IPS-20b (cell line): Measurements from ENCODE around the gene OR4K5.
"Not testable (repeated sequence)": the region's sequence is repeated elsewhere in the genome, so short reads cannot be mapped to it uniquely, and the experiment has no call there.

ENCODE experiments used
- H3K27ac ChIP-seq: one replicate; pipeline ENCODE4 v1.5.1; 2013; ENCODE audit warnings: low read length
- H3K27me3 ChIP-seq: 2 replicates; pipeline ENCODE4 v1.6.1; 2013; ENCODE audit warnings: mild to moderate bottlenecking, low read length, inconsistent platforms; ENCODE audit not compliant: insufficient read depth
- H3K36me3 ChIP-seq: 2 replicates; pipeline ENCODE4 v1.6.1; 2013; ENCODE audit warnings: low read depth, mild to moderate bottlenecking, inconsistent platforms, low read length, moderate library complexity; ENCODE audit not compliant: insufficient read depth
- H3K4me1 ChIP-seq: 2 replicates; pipeline ENCODE4 v1.6.1; 2013; ENCODE audit warnings: mild to moderate bottlenecking, control low read depth, inconsistent platforms, low read length, moderate library complexity; ENCODE audit not compliant: insufficient read depth
- H3K4me3 ChIP-seq: 2 replicates; pipeline ENCODE4 v1.5.1; 2013; ENCODE audit warnings: mild to moderate bottlenecking, low read length, inconsistent platforms
- H3K9ac ChIP-seq: 2 replicates; pipeline ENCODE4 v1.6.1; 2013; ENCODE audit warnings: low read depth, mild to moderate bottlenecking, inconsistent platforms, low read length, moderate library complexity
- H3K9me3 ChIP-seq: 2 replicates; pipeline ENCODE4 v1.6.1; 2013; ENCODE audit warnings: mild to moderate bottlenecking, low read depth, low read length, inconsistent platforms; ENCODE audit not compliant: insufficient read depth

The OR4K5 gene

DNA sequence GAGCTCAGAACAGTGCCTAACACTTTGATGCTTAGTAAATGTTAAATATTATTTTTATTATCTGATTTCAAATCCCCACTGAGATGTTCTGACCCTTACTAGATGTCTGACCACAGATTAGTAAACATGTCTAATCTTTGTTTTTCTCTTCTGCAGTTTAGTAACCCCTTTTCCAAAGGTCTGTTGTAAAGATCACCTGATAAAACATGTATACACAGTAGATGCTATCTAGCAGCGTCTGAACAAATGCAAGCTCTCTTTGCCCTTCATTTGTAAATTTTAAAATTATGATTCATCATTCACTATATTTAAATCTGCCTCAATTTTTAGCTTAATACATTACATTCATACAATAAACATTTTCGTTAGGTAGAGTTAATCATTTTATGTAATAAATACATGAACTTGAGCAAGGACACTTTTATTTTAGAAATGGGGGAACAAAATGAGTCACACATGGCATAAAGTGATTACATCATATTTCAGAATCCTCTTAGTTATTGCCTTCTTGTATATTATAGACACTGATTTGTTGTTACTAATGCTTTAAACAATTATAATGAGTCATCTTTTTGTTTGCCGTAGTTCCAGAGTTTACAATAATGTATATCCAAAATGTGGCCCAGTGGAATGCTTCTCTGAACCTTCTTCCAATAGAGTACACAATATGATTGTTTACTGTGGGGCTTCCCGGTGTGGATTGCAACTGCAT is 1.7 kb upstream of the OR4K5 start:
- Histone ChIP-seq H3K9ac (no peak overlapping the region), H3K27ac (no peak overlapping the region), H3K4me1 (no peaks in the 10 kb centered on the region), H3K27me3 (no peaks in the 10 kb centered on the region), H3K4me3 (no peak overlapping the region), H3K36me3 (no peaks in the 10 kb centered on the region), H3K9me3 (peaks cover 89% of the 10 kb centered on the region)

DNA sequence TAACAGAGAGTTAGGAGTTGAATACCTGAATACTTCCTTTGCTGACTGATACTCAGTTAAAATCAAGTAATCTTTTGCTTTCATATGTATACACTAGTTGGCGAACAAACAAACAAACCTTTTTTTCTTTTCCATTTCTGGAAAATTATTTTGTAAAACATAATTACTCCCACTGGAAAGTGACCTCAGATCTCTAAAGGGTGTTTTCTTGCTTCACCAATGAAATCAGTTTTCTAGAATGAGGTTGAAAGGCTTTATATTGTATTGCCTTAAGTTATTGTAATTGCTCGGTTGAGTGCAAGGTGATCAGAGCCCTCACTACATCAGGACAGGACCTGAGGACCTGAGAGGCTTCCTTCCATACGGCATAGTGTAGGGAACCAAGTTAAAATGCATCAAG is 10.2 kb downstream of the OR4K5 start, which contains the start of gene OR4K1:
TSS of gene OR4K1 (plus strand) at position 301 of the 400 bp plus-strand sequence. CDS start 4,750 bp downstream, outside the sequence.
- H3K4me3 ChIP-seq: no peak within 1 kb of the TSS; the same call in 1 of the 2 replicates
- no peaks in the 10 kb centered on the region for H3K27me3 ChIP-seq
- no peak within 1 kb of the TSS for H3K27ac ChIP-seq
- H3K36me3 ChIP-seq: no peaks in the 10 kb centered on the region
- H3K4me1 ChIP-seq: no peaks in the 10 kb centered on the region
- no peak within 1 kb of the TSS for H3K9ac ChIP-seq
- H3K9me3 ChIP-seq: peaks cover 82% of the 10 kb centered on the region

DNA sequence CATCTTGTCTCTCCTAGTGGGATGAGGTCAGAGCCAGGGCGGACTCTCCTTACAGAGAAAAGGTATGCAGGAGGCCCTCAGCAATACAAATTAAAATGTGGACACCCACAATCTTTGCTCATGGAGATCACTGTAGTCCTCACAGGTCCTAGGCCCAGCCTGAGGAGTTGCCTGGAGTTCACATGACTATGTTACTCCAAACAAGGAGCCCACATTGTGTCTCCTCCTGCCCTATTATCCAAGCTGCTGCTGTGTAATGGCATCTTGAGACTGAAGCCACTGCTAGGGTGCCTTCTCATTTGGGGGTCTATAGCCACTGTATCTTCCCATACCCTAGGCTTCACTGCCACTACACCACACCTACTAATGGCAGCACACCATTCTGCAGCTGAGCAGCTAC is 21.3 kb downstream of the OR4K5 start:
- Histone ChIP-seq H3K36me3 (no peaks in the 10 kb centered on the region), H3K9ac (no peak overlapping the region), H3K4me1 (no peaks in the 10 kb centered on the region), H3K27me3 (no peaks in the 10 kb centered on the region), H3K27ac (no peak overlapping the region), H3K4me3 (no peak overlapping the region), H3K9me3 (peaks cover 90% of the 10 kb centered on the region)

DNA sequence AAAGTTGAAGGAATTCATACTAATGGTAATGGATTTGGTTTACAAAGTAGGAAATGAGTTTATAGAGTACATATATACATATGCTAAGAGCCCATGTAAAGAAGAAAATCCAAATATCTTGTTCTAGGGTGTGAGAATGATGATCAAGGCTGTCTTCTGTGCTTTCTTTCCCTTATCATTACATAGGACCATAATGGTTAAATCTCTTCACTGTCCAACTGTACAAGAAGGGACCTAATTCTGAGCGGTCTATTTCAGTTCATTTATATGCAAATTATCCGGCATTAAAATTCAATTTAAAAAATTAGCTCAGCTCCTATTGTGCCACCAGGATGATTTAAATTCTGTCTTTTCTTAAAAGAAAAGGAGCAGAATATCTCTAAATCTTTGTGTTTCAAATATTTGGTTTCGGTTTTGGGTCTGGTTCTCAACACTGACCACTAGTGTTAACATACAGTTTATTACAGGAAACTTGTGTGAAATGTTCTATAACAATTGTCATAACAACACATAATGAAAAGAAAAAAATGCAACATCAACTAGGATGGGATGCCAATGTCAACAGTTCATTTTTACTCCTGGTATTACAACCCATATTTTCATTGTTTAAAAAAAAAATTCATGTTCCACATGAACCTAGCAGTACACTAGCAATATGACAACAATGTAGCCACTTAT is 27.1 kb downstream of the OR4K5 start:
- Histone ChIP-seq H3K27ac (no peak overlapping the region), H3K9me3 (peaks cover 95% of the 10 kb centered on the region), H3K36me3 (no peaks in the 10 kb centered on the region), H3K4me1 (no peaks in the 10 kb centered on the region), H3K27me3 (no peaks in the 10 kb centered on the region), H3K4me3 (no peak overlapping the region), H3K9ac (no peak overlapping the region)

DNA sequence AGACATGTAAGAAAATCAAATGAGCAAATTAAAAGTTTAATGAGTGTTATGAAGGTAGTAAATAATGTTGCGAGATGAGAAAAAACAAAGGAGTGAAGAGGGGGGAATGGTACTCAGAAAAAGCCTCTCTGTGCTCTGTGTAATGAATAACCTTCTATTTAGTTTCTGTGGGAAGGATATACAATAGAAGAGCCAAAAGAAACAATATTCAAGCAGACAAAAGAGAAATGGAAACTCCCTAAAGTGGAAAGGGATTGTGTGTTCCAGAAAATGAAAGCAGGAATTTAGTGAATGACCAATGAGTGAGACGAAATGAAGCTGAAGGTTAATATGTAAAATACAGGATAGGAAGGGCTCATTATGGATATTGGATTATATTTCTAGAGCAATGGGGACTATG is 28.8 kb downstream of the OR4K5 start:
- H3K27ac ChIP-seq: no peak overlapping the region
- H3K9ac ChIP-seq: no peak overlapping the region
- peaks cover 95% of the 10 kb centered on the region for H3K9me3 ChIP-seq
- H3K4me1 ChIP-seq: no peaks in the 10 kb centered on the region
- H3K27me3 ChIP-seq: no peaks in the 10 kb centered on the region
- H3K4me3 ChIP-seq: no peak overlapping the region
- no peaks in the 10 kb centered on the region for H3K36me3 ChIP-seq

DNA sequence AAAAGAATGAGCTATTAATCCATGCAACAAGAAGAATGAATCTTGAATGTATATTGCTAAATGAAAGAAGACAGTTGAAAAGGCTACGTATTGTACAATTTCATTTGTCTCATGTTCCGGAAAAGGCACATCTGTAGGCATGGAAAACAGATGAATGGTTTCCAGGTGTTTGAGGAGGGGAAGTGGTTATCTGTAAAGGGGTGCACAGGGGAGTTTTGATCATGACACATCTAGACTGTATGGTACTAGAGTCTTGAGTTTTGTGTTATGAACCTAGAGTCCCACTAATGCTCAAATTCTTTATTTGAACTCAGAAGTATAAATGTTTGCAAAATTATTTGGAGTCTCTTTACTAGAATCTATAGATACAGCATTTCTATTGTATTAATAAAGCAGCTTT is 49.3 kb downstream of the OR4K5 start:
- not testable (repeated sequence) for H3K9ac ChIP-seq, H3K27ac ChIP-seq, H3K36me3 ChIP-seq, H3K4me1 ChIP-seq, H3K27me3 ChIP-seq, H3K4me3 ChIP-seq
- peaks cover 53% of the 10 kb centered on the region for H3K9me3 ChIP-seq
